ENCODE data around the gene HIVEP2. TPM values are rescaled to one million over a fixed set of nuclear protein-coding genes. Genes with fewer than 3 reads are reported as not detected.

Gene HIVEP2
- total RNA-seq, 1 donor from 2014 or later, result 12.6 TPM

- intact Hi-C loops (cut with DNase I), result loop anchor here (2.0 to 5.0 kb wide), 3 partner anchors 20 to 80 kb away; no protein-coding TSS in a partner anchor
Measured at GRCh38 chr6:142927271-142927580, 17.8 kb downstream of the HIVEP2 start.

GRCh38 chr6:142926494-142927270 is 18.3 kb downstream of the HIVEP2 start:
- ATAC-seq (peak; percentile 90), DNase-seq (ENCODE audit: missing footprints) (peak; percentile 90)
- intact Hi-C loops (cut with DNase I), result loop anchor here (2.0 to 5.0 kb wide), 3 partner anchors 20 to 79 kb away; no protein-coding TSS in a partner anchor

More at GRCh38 chr6:142927271-142927580, 17.8 kb downstream of the HIVEP2 start:
- DNase-seq (ENCODE audit: missing footprints) (no peak), ATAC-seq (no peak)

GRCh38 chr6:142926177-142926493 is 18.8 kb downstream of the HIVEP2 start:
- DNase-seq (ENCODE audit: missing footprints), result no peak
- intact Hi-C loops (cut with DNase I), result loop anchor here (2.0 to 5.0 kb wide), 3 partner anchors 21 to 79 kb away; no protein-coding TSS in a partner anchor

GRCh38 chr6:142925575-142926110 is 19.3 kb downstream of the HIVEP2 start:
- no peak for DNase-seq (ENCODE audit: missing footprints)
- intact Hi-C loops (cut with DNase I), result loop anchor here (2.0 to 5.0 kb wide), 3 partner anchors 21 to 78 kb away; no protein-coding TSS in a partner anchor
- ATAC-seq, result no peak

More at GRCh38 chr6:142926177-142926493, 18.8 kb downstream of the HIVEP2 start:
- ATAC-seq, result no peak

GRCh38 chr6:142918339-142919042 is 26.5 kb downstream of the HIVEP2 start:
- no peak for DNase-seq (ENCODE audit: missing footprints)
- intact Hi-C loops (cut with DNase I), result no loop called here
- no peak for ATAC-seq

GRCh38 chr6:142916881-142917280 is 28.1 kb downstream of the HIVEP2 start:
- ATAC-seq (no peak), DNase-seq (ENCODE audit: missing footprints) (no peak)
- intact Hi-C loops (cut with DNase I), result no loop called here

- no peak for DNase-seq (ENCODE audit: missing footprints)
- intact Hi-C loops (cut with DNase I), result no loop called here
- ATAC-seq, result peak; percentile 17
Measured at GRCh38 chr6:142914937-142915697, 29.9 kb downstream of the HIVEP2 start.

- ATAC-seq (no peak), DNase-seq (ENCODE audit: missing footprints) (no peak)
- intact Hi-C loops (cut with DNase I), result no loop called here
Measured at GRCh38 chr6:142914369-142914768, 30.6 kb downstream of the HIVEP2 start.

GRCh38 chr6:142913511-142914047 is 31.4 kb downstream of the HIVEP2 start:
- intact Hi-C loops (cut with DNase I), result no loop called here
- DNase-seq (ENCODE audit: missing footprints) (no peak), ATAC-seq (no peak)

- DNase-seq (ENCODE audit: missing footprints) (no peak), ATAC-seq (no peak)
- intact Hi-C loops (cut with DNase I), result no loop called here
Measured at GRCh38 chr6:142913036-142913510, 31.9 kb downstream of the HIVEP2 start.

GRCh38 chr6:142912125-142912524 is 32.9 kb downstream of the HIVEP2 start:
- ATAC-seq (no peak), DNase-seq (ENCODE audit: missing footprints) (no peak)
- intact Hi-C loops (cut with DNase I), result no loop called here

GRCh38 chr6:142911430-142911829 is 33.5 kb downstream of the HIVEP2 start:
- intact Hi-C loops (cut with DNase I), result no loop called here
- ATAC-seq (no peak), DNase-seq (ENCODE audit: missing footprints) (no peak)

GRCh38 chr6:142909686-142910085 is 35.3 kb downstream of the HIVEP2 start:
- DNase-seq (ENCODE audit: missing footprints) (no peak), ATAC-seq (no peak)
- intact Hi-C loops (cut with DNase I), result no loop called here

- intact Hi-C loops (cut with DNase I), result no loop called here
- ATAC-seq (no peak), DNase-seq (ENCODE audit: missing footprints) (no peak)
Measured at GRCh38 chr6:142908235-142908634, 36.7 kb downstream of the HIVEP2 start.

GRCh38 chr6:142907544-142907943 is 37.4 kb downstream of the HIVEP2 start:
- intact Hi-C loops (cut with DNase I), result no loop called here
- ATAC-seq, result no peak

GRCh38 chr6:142906945-142907470 is 38.0 kb downstream of the HIVEP2 start:
- DNase-seq (ENCODE audit: missing footprints), result no peak
- intact Hi-C loops (cut with DNase I), result no loop called here
- no peak for ATAC-seq

More at GRCh38 chr6:142907544-142907943, 37.4 kb downstream of the HIVEP2 start:
- DNase-seq (ENCODE audit: missing footprints), result no peak

GRCh38 chr6:142903812-142904211 is 41.2 kb downstream of the HIVEP2 start:
- intact Hi-C loops (cut with DNase I), result no loop called here

GRCh38 chr6:142902636-142903053 is 42.3 kb downstream of the HIVEP2 start:
- ATAC-seq (peak; percentile 82), DNase-seq (ENCODE audit: missing footprints) (peak; percentile 74)
- intact Hi-C loops (cut with DNase I), result no loop called here

More at GRCh38 chr6:142903812-142904211, 41.2 kb downstream of the HIVEP2 start:
- no peak for DNase-seq (ENCODE audit: missing footprints)
- ATAC-seq, result no peak
